Activated CD4-positive, alpha-beta T cell treated with anti-CD3 and anti-CD28 coated beads, Interleukin-2, amount 10 ng/mL, durations not matched to agents 7 days and 5 days (primary cell): Measurements from ENCODE around the gene CSNK1G2. TPM values are rescaled to one million over a fixed set of nuclear protein-coding genes. Genes with fewer than 3 reads are reported as not detected.
"Not testable (repeated sequence)": the region's sequence is repeated elsewhere in the genome, so short reads cannot be mapped to it uniquely, and the experiment has no call there.

Source experiments
- CTCF ChIA-PET: fragments of 350-600 bp; sonication (Branson Sonifier 250); formaldehyde crosslinking; loops from one replicate; lab custom pipeline; 2021; ENCODE audit warnings: antibody characterized with exemption; lab: Charles Lee
- POLR2A ChIA-PET: fragments of 350-600 bp; sonication (Branson Sonifier 250); formaldehyde crosslinking; loops from one replicate; lab custom pipeline; 2021; ENCODE audit warnings: antibody characterized with exemption; lab: Charles Lee
- DNase-seq: peaks from one replicate; pipeline ENCODE4 v3.0.0-alpha.2; 2020
- H3K27ac Mint-ChIP-seq: one replicate; pipeline ENCODE4 v1.8.0; 2021; ENCODE audit warnings: mild to moderate bottlenecking, moderate library complexity, mixed read lengths
- H3K27me3 Mint-ChIP-seq: one replicate; pipeline ENCODE4 v1.8.0; 2021; ENCODE audit warnings: mixed read lengths
- H3K36me3 Mint-ChIP-seq: one replicate; pipeline ENCODE4 v1.8.0; 2021; ENCODE audit warnings: low read depth, mixed read lengths
- H3K4me1 Mint-ChIP-seq: one replicate; pipeline ENCODE4 v1.8.0; 2021; ENCODE audit warnings: mixed read lengths
- H3K4me3 Mint-ChIP-seq: one replicate; pipeline ENCODE4 v1.8.0; 2021; ENCODE audit warnings: mild to moderate bottlenecking, moderate library complexity, mixed read lengths
- H3K9me3 Mint-ChIP-seq: one replicate; pipeline ENCODE4 v1.8.0; 2021; ENCODE audit warnings: mixed read lengths
- total RNA-seq, 2 experiments: library from RNA; stranded (reverse); gene quantifications; one replicate each; pipeline ENCODE4 v1.2.3, GENCODE V29; 2021

CSNK1G2 gene
- total RNA-seq, 2 experiments from 2014 or later: 112 to 119 TPM

DNA sequence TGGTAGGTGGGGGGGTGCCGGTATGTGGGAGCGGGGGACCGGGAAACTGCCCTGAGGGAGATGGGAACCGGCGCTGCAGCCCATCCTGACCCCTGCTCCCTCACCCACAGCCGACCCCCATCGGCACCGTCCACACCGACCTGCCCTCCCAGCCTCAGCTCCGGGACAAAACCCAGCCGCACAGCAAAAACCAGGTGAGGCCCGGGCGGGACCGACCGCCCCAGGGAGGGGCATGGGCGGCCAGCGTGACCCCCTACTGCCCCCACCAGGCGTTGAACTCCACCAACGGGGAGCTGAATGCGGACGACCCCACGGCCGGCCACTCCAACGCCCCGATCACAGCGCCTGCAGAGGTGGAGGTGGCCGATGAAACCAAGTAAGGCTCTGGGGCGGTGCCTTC lies 38.7 kb downstream of the CSNK1G2 start:
- Mint-ChIP-seq H3K4me3 (no peak overlapping the region), H3K36me3 (peaks cover 18% of the 10 kb centered on the region), H3K9me3 (no peaks in the 10 kb centered on the region), H3K27ac (no peak overlapping the region), H3K27me3 (no peaks in the 10 kb centered on the region), H3K4me1 (no peaks in the 10 kb centered on the region)
- no peak for DNase-seq
- POLR2A ChIA-PET: no interaction called here
- CTCF ChIA-PET: interaction anchor here (0.8 to 1.3 kb wide), 2 partner anchors 10 to 12 kb away, joined by 3 to 4 read pairs; no protein-coding TSS in a partner anchor

DNA sequence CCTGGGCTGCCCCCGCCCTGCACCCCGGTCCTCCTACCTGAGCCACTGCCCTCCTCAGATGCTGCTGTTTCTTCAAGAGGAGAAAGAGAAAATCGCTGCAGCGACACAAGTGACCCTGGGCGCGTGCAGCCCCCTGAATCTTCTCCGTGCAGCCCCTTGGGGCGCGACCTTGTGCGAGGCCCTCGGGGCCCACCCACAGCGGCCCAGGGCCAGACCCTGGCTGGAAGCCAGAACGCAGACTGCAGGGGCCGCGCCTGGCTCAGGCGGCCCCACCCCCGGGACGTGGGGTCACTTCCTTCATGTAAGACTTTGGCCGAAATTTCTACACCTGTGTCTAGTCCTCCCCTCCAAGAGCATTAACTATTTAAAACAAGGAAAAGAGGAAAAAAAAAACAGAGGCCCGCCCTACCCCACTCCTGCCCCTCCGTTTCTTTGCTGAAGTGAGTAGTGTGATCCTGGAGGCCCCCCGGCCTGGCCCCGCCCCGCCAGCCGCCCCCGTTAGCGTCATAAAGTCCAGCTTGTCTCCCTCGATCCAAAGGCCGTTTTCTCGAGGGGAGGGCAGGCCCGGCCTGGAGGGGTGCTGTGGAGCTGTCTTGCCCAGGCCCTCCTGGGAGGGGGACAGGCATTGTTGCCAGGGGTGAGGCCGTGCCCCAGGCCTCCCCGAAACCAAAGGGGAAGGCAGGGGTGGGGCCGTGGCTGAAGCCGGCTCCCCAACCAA lies 39.3 kb downstream of the CSNK1G2 start:
- Mint-ChIP-seq H3K27me3 (no peaks in the 10 kb centered on the region), H3K4me1 (no peaks in the 10 kb centered on the region), H3K36me3 (peaks cover 16% of the 10 kb centered on the region), H3K27ac (no peak overlapping the region), H3K9me3 (no peaks in the 10 kb centered on the region), H3K4me3 (no peak overlapping the region)
- no peak for DNase-seq
- POLR2A ChIA-PET: no interaction called here
- CTCF ChIA-PET: interaction anchor here (1.3 kb wide), 1 partner anchor 9 kb away, joined by 3 read pairs; no protein-coding TSS in a partner anchor

DNA sequence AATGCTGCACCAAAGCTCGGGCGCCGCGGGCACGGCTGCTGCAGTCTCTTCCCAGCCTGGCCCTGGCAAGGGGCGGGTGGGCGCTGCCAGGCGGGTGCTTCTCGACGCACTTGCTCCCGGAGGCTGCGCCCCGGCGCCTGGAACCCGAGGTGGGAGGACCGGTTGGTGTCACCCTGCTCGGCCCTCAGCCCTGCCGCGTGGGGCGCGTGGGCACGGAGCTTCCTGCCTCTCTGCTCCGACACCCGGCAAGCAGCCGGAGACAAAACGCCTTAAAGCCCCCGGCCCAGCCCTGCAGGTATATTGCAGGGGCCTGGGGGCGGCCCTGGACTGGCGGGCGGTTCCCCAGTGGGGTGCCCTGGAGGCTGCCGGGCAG lies 39.8 kb downstream of the CSNK1G2 start:
- DNase-seq: no peak
- Mint-ChIP-seq H3K27ac (no peak overlapping the region), H3K4me3 (no peak overlapping the region), H3K4me1 (no peaks in the 10 kb centered on the region), H3K36me3 (peaks cover 13% of the 10 kb centered on the region), H3K9me3 (no peaks in the 10 kb centered on the region), H3K27me3 (no peaks in the 10 kb centered on the region)
- POLR2A ChIA-PET: no interaction called here
- CTCF ChIA-PET: interaction anchor here (1.3 kb wide), 1 partner anchor 8 kb away, joined by 3 read pairs; no protein-coding TSS in a partner anchor

DNA sequence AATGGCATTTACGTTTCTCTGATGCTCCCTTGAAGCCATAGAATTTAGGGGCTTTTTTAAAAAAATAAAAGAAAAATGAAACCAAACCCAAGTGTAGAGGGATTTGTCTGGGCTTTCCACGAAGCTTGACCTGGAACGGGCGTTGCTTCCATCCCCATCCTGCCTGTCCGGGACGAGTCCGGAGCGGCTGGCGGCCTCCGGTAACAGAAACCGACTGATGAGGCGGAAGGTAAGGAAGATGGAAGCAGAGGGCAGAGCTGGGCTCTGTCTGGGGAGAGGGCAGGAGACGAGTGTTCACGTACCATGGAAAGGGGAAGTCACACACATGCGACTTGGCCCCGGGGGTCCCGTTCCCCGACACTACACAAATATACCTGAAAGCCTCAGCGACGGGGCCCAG lies 40.3 kb downstream of the CSNK1G2 start:
- Mint-ChIP-seq H3K27me3 (no peaks in the 10 kb centered on the region), H3K36me3 (peaks cover 11% of the 10 kb centered on the region), H3K4me1 (no peaks in the 10 kb centered on the region), H3K9me3 (no peaks in the 10 kb centered on the region), H3K27ac (no peak overlapping the region), H3K4me3 (no peak overlapping the region)
- ChIA-PET POLR2A (no interaction called here), CTCF (no interaction called here)
- no peak for DNase-seq

DNA sequence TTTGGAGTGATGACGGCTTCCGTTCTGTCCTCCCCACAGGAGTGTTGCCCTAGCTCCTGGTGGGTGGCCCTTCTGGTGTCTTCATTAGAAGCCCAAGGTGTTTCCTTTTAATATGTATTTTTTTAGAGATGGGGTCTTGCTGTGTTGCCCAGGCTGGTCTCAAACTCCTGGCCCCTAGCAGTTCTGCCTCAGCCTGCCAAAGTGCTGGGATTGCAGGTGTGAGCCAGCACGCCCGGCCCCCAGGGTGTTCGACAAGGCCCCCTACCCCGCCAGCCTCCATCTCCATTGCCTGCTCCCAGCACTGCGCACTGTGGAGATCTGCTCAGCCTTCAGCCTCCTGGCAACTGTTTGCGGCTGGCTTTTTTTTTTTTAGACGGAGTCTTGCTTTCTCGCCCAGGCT lies 43.4 kb downstream of the CSNK1G2 start:
- no peak for DNase-seq
- POLR2A ChIA-PET: no interaction called here
- Mint-ChIP-seq H3K27me3 (no peaks in the 10 kb centered on the region), H3K27ac (no peak overlapping the region), H3K9me3 (no peaks in the 10 kb centered on the region), H3K36me3 (peaks cover 13% of the 10 kb centered on the region), H3K4me1 (no peaks in the 10 kb centered on the region), H3K4me3 (no peak overlapping the region)
- CTCF ChIA-PET: no interaction called here

DNA sequence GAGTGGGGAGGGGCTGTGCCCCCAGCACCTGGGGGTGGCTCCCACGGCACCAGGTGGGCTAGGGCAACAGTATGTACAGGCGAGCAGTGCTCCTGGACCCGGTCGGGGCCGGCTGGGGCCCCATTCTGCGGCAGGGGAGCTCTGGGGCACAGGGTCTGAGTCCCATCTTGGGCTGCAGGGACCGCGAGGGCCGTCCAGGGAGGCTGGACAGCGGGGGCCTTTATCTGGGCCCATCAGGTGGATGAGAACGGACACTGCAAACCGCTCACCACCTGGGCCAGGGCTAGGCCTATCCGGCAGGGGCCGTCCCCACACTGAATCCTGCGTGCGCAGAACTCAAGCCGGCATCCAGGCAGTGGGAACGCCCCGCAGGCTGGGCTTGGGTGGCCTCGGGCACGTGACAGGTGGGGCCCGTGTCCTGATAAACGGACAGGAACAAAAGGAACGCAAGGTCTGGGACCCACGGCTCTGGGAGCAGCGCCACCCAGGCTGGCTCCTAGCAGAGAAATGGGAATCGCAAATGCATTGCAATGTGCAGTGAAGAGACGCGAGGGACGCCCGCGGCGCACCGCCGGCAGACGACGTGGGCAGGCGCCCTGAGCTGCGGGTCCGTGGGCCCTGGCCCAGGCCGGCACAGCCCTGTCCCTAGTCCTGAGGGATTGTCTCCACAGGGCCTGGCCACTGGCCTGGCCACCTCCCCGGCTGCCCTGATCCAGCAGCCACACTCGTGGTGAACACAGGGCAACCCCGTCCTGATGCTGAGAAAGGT lies 44.8 kb downstream of the CSNK1G2 start:
- Mint-ChIP-seq H3K4me1 (no peaks in the 10 kb centered on the region), H3K27ac (no peak overlapping the region), H3K27me3 (no peaks in the 10 kb centered on the region), H3K9me3 (no peaks in the 10 kb centered on the region), H3K36me3 (peaks cover 11% of the 10 kb centered on the region), H3K4me3 (no peak overlapping the region)
- ChIA-PET POLR2A (no interaction called here), CTCF (no interaction called here)
- DNase-seq: no peak

DNA sequence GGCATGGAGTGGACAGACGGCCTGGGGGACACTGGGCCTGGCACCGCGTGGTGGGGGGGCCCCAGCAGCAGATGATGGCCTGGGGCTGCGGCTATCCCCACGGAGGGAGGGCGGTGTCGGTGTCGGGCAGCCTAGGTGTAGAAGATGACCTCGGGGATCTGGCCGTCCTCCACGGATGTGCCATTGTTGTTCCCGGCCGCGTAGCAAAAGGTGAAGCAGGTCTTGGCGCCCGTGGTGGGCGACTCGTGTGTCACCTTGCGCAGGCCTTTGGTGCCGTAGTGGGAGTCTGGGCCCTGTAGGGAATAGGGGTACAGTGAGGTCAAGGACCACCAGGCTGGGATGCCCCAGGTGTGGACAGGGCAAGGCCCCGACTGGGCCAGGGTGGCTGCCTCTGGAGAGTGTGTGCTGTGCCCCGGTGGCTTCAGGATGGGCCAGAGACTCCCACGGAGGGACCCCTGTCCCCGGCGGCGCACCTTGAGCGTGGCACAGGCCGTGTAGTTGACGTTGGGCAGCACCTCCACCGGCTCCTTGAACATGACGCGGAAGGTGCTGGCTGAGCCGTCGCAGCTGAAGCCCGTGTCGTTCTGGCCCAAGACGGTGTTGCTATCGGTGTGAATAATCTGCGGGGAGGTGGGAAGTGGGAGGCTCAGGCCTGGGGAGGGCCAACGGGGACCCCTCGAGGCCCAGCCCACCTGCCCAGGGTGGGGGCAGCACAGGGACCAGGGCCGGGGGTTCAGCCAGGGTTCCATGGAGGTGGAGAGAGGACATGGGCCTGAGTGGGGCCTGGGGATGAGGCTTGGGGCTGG lies 45.6 kb downstream of the CSNK1G2 start:
- Mint-ChIP-seq H3K4me3 (no peak overlapping the region), H3K27me3 (no peaks in the 10 kb centered on the region), H3K36me3 (peaks cover 11% of the 10 kb centered on the region), H3K27ac (no peak overlapping the region), H3K4me1 (no peaks in the 10 kb centered on the region), H3K9me3 (no peaks in the 10 kb centered on the region)
- ChIA-PET POLR2A (no interaction called here), CTCF (no interaction called here)
- no peak for DNase-seq

DNA sequence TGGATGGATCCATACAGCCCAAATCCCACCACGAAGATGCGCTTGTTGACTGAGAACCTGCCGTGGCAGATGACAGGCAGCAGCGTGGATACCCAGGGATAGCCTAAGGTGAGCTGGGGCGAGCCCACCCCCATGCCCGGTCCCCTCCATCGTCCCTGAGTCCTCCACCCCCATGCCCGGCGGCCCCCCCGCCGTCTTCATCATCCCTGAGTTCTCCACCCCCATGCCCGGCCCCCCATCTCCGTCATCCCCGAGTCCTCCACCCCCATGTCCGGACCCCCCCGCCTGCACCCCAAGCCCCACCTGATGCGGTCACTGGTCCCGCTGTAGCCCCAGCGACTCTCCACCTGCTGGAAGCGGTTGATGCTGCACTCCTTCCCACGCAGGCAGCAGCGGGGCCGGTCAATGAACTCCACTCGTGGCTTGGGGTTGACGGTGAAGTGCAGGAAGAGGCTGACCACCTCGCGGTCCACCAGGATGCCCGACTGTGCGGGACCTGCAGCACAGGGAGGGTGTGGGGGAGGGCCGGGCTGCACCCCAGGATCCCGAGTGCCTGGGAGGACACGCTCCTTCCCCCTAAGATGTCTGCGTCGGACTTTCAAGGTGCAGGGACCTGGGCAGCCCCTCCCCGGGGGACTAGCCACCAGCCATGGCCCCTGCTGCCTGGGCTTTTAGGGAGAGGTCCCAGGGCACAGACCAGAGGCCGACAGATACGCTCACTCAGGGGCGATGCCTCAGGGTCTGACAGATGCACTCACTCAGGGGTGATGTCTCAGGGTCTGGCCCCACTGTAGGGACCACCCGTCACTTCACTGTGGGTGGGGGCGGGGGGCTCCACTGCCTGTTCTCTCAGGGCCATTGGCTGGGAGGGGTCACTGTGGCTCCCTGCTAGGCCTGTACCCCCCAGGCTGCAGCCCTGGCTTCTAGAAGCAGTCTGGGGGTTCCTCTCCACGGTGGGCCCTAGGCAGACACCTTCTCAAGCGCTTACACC lies 46.5 kb downstream of the CSNK1G2 start:
- no peak for DNase-seq
- no peaks in the 10 kb centered on the region for H3K27me3 Mint-ChIP-seq
- H3K27ac Mint-ChIP-seq: peak overlapping the region; percentile 36
- no peaks in the 10 kb centered on the region for H3K4me1 Mint-ChIP-seq
- H3K9me3 Mint-ChIP-seq: no peaks in the 10 kb centered on the region
- H3K4me3 Mint-ChIP-seq: no peak overlapping the region
- ChIA-PET POLR2A (no interaction called here), CTCF (interaction anchor here (0.6 kb wide), 1 partner anchor 235 kb away, joined by 3 read pairs; no protein-coding TSS in a partner anchor)
- peaks cover 15% of the 10 kb centered on the region for H3K36me3 Mint-ChIP-seq

DNA sequence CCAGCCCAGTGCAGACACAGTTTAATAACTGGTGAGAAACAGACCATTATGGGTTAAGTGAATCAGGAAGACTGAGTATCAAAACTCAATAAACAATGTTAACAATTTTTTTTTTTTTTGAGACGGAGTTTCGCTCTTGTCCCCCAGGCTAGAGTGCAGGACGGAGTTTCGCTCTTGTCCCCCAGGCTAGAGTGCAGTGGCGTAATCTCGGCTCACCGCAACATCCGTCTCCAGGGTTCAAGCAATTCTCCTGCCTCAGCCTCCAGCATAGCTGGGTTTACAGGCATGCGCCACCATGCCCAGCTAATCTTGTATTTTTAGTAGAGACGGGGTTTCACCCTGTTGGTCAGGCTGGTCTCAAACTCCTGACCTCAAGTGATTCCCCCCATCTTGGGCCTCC lies 47.5 kb downstream of the CSNK1G2 start:
- H3K4me3 Mint-ChIP-seq, POLR2A ChIA-PET, DNase-seq, H3K9me3 Mint-ChIP-seq, H3K4me1 Mint-ChIP-seq, H3K27me3 Mint-ChIP-seq: not testable (repeated sequence)
- Mint-ChIP-seq H3K27ac (peak overlapping the region; percentile 36), H3K36me3 (peaks cover 18% of the 10 kb centered on the region)
- CTCF ChIA-PET: interaction anchor here (0.6 to 1.4 kb wide), 2 partner anchors 8 to 234 kb away, joined by 3 read pairs; no protein-coding TSS in a partner anchor

DNA sequence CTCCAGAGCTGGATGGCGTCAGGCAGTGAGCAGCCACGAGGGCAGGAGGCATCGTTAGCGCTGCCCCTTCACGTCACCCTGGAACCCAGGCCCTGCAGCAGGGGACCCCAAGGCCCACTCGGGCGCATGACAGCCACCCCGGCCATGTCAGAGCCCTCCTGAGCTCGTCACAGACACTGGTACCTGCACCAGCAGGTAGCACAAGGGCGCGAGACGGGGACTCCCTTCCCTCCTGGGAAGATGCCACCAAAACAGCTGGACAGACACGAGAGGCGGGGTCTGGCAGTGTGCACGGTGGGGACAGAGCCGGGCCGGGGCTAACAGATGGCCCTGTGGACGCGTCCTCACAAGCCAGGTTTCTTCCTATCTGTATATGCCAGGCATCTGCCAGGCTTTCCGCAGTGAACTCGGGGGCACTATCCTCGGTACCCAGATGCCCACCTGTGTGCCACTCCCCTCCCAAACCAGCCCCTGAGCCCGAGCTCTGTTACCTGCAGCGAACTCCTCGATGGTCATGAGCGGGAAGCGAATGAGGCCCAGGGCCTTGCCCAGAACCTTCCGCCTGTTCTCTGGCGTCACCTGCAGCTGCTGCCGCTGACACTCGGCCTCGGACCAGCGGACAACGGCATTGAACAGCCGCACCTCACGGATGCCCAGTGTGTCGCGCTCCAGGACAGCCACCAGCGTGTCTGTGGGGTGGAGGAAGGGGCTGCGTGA lies 48.7 kb downstream of the CSNK1G2 start:
- no peak for DNase-seq
- Mint-ChIP-seq H3K36me3 (peaks cover 18% of the 10 kb centered on the region), H3K4me1 (no peaks in the 10 kb centered on the region), H3K27ac (no peak overlapping the region), H3K9me3 (no peaks in the 10 kb centered on the region), H3K27me3 (no peaks in the 10 kb centered on the region), H3K4me3 (no peak overlapping the region)
- ChIA-PET CTCF (interaction anchor here (0.6 to 2.3 kb wide), 3 partner anchors 9 to 44 kb away, joined by 3 to 10 read pairs (median 3); no protein-coding TSS in a partner anchor), POLR2A (no interaction called here)

DNA sequence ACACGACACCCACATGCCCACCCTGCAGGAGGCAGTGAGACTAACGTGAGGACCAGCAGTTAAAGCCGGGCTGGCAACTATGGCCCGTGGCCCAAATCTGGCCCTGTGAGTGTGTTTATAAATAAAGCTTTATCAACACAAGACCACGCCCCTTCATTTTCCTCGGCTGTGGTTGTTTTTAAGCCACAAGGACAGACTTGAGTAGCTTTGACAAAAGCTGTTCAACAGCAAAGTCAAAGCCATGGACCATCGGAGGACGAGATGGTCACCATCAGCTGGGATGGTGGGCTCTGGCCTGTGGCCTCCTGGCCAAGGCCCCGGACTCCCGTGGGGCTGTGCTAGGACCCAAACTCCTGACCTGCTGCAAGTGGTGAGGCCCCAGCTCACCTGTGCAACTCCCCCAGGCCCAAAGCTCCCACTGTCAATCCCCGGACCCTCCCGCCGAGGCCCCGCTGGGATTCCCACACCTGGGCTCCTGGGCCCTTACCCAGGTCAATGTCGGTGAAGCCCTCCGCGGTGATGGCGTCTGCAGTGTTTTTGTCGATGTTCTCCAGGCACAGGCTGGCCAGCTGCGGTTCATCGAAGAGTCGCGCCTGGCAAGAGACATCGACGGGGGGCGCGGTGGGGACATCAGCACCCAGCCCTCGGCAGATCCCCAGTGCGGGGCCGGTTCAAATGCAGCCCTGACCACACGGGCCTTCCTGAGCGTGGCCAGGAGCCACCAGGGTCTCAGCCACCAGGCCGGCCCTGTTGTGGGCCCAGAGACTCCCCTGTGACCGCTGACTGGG lies 49.5 kb downstream of the CSNK1G2 start:
- ChIA-PET POLR2A (no interaction called here), CTCF (interaction anchor here (0.7 to 2.3 kb wide), 2 partner anchors 14 to 45 kb away, joined by 4 to 10 read pairs; no protein-coding TSS in a partner anchor)

More for the DNA sequence above, 49.5 kb downstream of the CSNK1G2 start:
- Mint-ChIP-seq H3K4me3 (no peak overlapping the region), H3K27ac (no peak overlapping the region), H3K9me3 (no peaks in the 10 kb centered on the region), H3K36me3 (peaks cover 17% of the 10 kb centered on the region), H3K4me1 (no peaks in the 10 kb centered on the region), H3K27me3 (no peaks in the 10 kb centered on the region)
- DNase-seq: no peak
